HepG2 (cell line): ENCODE results near the gene THADA. TPM values are rescaled to one million over a fixed set of nuclear protein-coding genes. Genes with fewer than 3 reads are reported as not detected.
A peak's percentile ranks its signal among the peaks of the same experiment; 100 is the strongest.

Source experiments
- ATAC-seq: fragments of 200-7000 bp; cut with Tn5 transposase; 3 replicates; pipeline ENCODE4 v1.9.1; 2020; ENCODE audit warnings: mild to moderate bottlenecking, moderate library complexity
- BruUV-seq: library from RNA; stranded (reverse); fragments of 400-500 nt; replicated peaks from 2 replicates; lab custom pipeline; 2021; lab: Mats Ljungman, UMichigan
- CTCF ChIA-PET: fragments of 300-600 bp; formaldehyde crosslinking; extraction: SDS; loops from one replicate; lab custom pipeline; 2021; ENCODE audit warnings: low total read pairs, inconsistent platforms, low intra/inter-chr PET ratio; lab: Yijun Ruan, JAX
- POLR2A ChIA-PET: fragments of 350-600 bp; sonication (Branson Sonifier 250); formaldehyde crosslinking; loops from one replicate; lab custom pipeline; 2020; ENCODE audit warnings: antibody characterized with exemption, inconsistent platforms; lab: Yijun Ruan, JAX
- DNase-seq: peaks from one replicate; pipeline ENCODE4 v3.0.0-alpha.2; 2015; ENCODE audit warnings: low spot score
- FAIRE-seq: peaks from 3 replicates; lab custom pipeline; 2011; peaks lifted over from hg19 to GRCh38; lab: Jason Lieb, UNC
- H2AFZ ChIP-seq: one replicate; pipeline ENCODE4 v1.6.1; 2011; ENCODE audit warnings: low read length, inconsistent platforms
- H3K27ac ChIP-seq: fragments of 300-600 bp; 3 replicates; pipeline ENCODE4 v1.8.0; 2011; ENCODE audit warnings: mixed run types, mild to moderate bottlenecking, mixed read lengths, low read length, inconsistent platforms; ENCODE audit not compliant: insufficient read depth; ENCODE audit errors: extremely low read length
- H3K27me3 ChIP-seq, 2 experiments: fragments of 200-600 bp in 1 of 2; 2 replicates in 1 of 2; 3 replicates in 1 of 2; pipeline versions ENCODE4 v1.6.0 to v1.8.0; 2011; ENCODE audit warnings: low read length in 2 of 2, mild to moderate bottlenecking in 2 of 2, moderate library complexity in 2 of 2, inconsistent platforms in 1 of 2; ENCODE audit not compliant: insufficient read depth in 2 of 2, control insufficient read depth in 1 of 2
- H3K36me3 ChIP-seq, 2 experiments: fragments of 200-600 bp in 1 of 2; replicated peaks in 1 of 2; 2 replicates in 1 of 2; 3 replicates in 1 of 2; pipeline versions ENCODE4 v1.5.1 to v1.8.0; 2011; ENCODE audit warnings: low read length in 2 of 2, inconsistent platforms in 1 of 2; ENCODE audit not compliant: insufficient read depth in 2 of 2, control insufficient read depth in 1 of 2
- H3K4me1 ChIP-seq: 2 replicates; pipeline ENCODE4 v1.5.1; 2012; ENCODE audit warnings: low read length, inconsistent platforms; ENCODE audit not compliant: insufficient read depth
- H3K4me2 ChIP-seq: 2 replicates; pipeline ENCODE4 v1.6.0; 2011; ENCODE audit warnings: low read depth, low read length, inconsistent platforms
- H3K4me3 ChIP-seq, 3 experiments: fragments of 200-600 bp in 1 of 3; sonication (generic), shearing (Covaris generic) in 1 of 3; replicated peaks in 1 of 3; 2 replicates each; pipeline ENCODE4 v1.5.1; 2011 to 2016; ENCODE audit warnings: low read length in 3 of 3, inconsistent platforms in 2 of 3, low read depth in 2 of 3, mild to moderate bottlenecking in 2 of 3, control low read depth in 1 of 3, mixed read lengths in 1 of 3; ENCODE audit not compliant: insufficient read depth in 1 of 3
- H3K79me2 ChIP-seq: one replicate; pipeline ENCODE4 v1.6.1; 2011; ENCODE audit warnings: low read length, inconsistent platforms; ENCODE audit not compliant: insufficient read depth
- H3K9ac ChIP-seq: 2 replicates; pipeline ENCODE4 v1.6.0; 2011; ENCODE audit warnings: mild to moderate bottlenecking, low read depth, low read length, inconsistent platforms; ENCODE audit not compliant: insufficient read depth
- H3K9me3 ChIP-seq: 2 replicates; pipeline ENCODE4 v1.5.1; 2012; ENCODE audit warnings: mild to moderate bottlenecking, low read length
- H4K20me1 ChIP-seq: 2 replicates; pipeline ENCODE4 v1.6.0; 2011; ENCODE audit warnings: inconsistent platforms, mild to moderate bottlenecking, low read length, moderate library complexity; ENCODE audit not compliant: insufficient read depth
- ATM ChIP-seq: fragments of 450-650 bp; IDR thresholded peaks from 2 replicates; pipeline ENCODE4 v1.7.1; 2017; ENCODE audit warnings: mild to moderate bottlenecking, borderline replicate concordance
- MAFF ChIP-seq: IDR thresholded peaks from 2 replicates; pipeline ENCODE4 v1.6.1; 2011; ENCODE audit warnings: low read depth, low read length, improper control_type of control experiment
- MAFK ChIP-seq, 2 experiments: IDR thresholded peaks in 1 of 2; conservative IDR thresholded peaks in 1 of 2; 2 replicates each; pipeline ENCODE4 v1.6.1; 2011; ENCODE audit warnings: improper control_type of control experiment in 2 of 2, low read length in 2 of 2
- MLXIP ChIP-seq: sonication (generic); formaldehyde crosslinking; IDR thresholded peaks from 2 replicates; pipeline ENCODE4 v1.9.0; 2021; ENCODE audit warnings: missing genetic modification reagents, borderline replicate concordance
- NFE2 ChIP-seq: sonication (generic); formaldehyde crosslinking; IDR thresholded peaks from 2 replicates; pipeline ENCODE4 v1.4.0; 2020; ENCODE audit warnings: missing genetic modification reagents
- NFKB2 ChIP-seq: sonication (generic); formaldehyde crosslinking; IDR thresholded peaks from 2 replicates; pipeline ENCODE4 v1.4.0; 2020; ENCODE audit warnings: missing genetic modification reagents, borderline replicate concordance
- NRL ChIP-seq: sonication (generic); formaldehyde crosslinking; IDR thresholded peaks from 2 replicates; pipeline ENCODE4 v1.5.0; 2020; ENCODE audit warnings: missing genetic modification reagents, mild to moderate bottlenecking, moderate library complexity, borderline replicate concordance
- SALL2 ChIP-seq: sonication (generic); formaldehyde crosslinking; IDR thresholded peaks from 2 replicates; pipeline ENCODE4 v1.8.1; 2023; ENCODE audit warnings: mild to moderate bottlenecking, missing genetic modification reagents, inconsistent platforms
- ZBTB21 ChIP-seq: sonication (generic); formaldehyde crosslinking; IDR thresholded peaks from 2 replicates; pipeline ENCODE4 v1.4.0; 2020; ENCODE audit warnings: missing genetic modification reagents
- ZNF180 ChIP-seq: sonication (generic); formaldehyde crosslinking; IDR thresholded peaks from 2 replicates; pipeline ENCODE4 v1.4.0; 2020; ENCODE audit warnings: low read depth, missing genetic modification reagents, borderline replicate concordance
- ZNF225 ChIP-seq: sonication (generic); formaldehyde crosslinking; IDR thresholded peaks from 2 replicates; pipeline ENCODE4 v1.4.0; 2020; ENCODE audit warnings: mild to moderate bottlenecking, missing genetic modification reagents
- ZNF460 ChIP-seq: sonication (generic); formaldehyde crosslinking; IDR thresholded peaks from 2 replicates; pipeline ENCODE4 v1.5.1; 2020; ENCODE audit warnings: missing genetic modification reagents, mild to moderate bottlenecking, borderline replicate concordance
- ZNF703 ChIP-seq: sonication (generic); formaldehyde crosslinking; IDR thresholded peaks from 2 replicates; pipeline ENCODE4 v1.5.1; 2020; ENCODE audit warnings: missing genetic modification reagents, mild to moderate bottlenecking, moderate library complexity, borderline replicate concordance
- ZNF782 ChIP-seq: sonication (generic); formaldehyde crosslinking; IDR thresholded peaks from 2 replicates; pipeline ENCODE4 v1.4.0; 2020; ENCODE audit warnings: missing genetic modification reagents, mild to moderate bottlenecking, borderline replicate concordance
- WGBS: methylation state at CpG from one replicate; pipeline ENCODE4 v1.1.6; 2017; ENCODE audit warnings: low lambda C conversion rate; 5-methylcytosine and 5-hydroxymethylcytosine counted together
- in situ Hi-C: cut with HindIII; loops from 2 replicates; pipeline ENCODE4 v1.10.0; 2017; ENCODE audit warnings: low pct_unique_long_range_greater_than_20kb; ENCODE audit not compliant: extremely low pct_ligation_motif_present
- intact Hi-C: fragments of 100-400 bp; cut with micrococcal nuclease; formaldehyde crosslinking; loops from one replicate; pipeline ENCODE4 v1.10.0; 2022; ENCODE audit not compliant: unreplicated experiment
- polyA plus RNA-seq, 8 experiments: library from polyadenylated mRNA; depleted of rRNA in 3 of 8; stranded (reverse) in 7 of 8; unstranded in 1 of 8; fragments of >200 nt; fragmentation: Illumina TruSeq in 4 of 8; extraction: Trizol in 4 of 8; gene quantifications; 2 replicates each; pipeline versions ENCODE4 v1.2.1 to v1.2.3, GENCODE V29; 2011 to 2016; ENCODE audit warnings: low read depth in 4 of 8, missing spikeins in 1 of 8, mixed read lengths in 1 of 8; ENCODE audit not compliant: insufficient read depth in 1 of 8
- total RNA-seq, 5 experiments: library from RNA; depleted of rRNA; stranded (reverse); fragments of >200 nt; fragmentation: Illumina TruSeq; extraction: Trizol; gene quantifications; 2 replicates each; pipeline ENCODE4 v1.2.3, GENCODE V29; 2016; ENCODE audit warnings: low read depth in 1 of 5
- TF ChIP-seq, protein P1 (sequence below): IDR thresholded peaks from 2 replicates; pipeline ENCODE4 v1.6.1; 2018; ENCODE audit warnings: missing genetic modification reagents

THADA gene
- total and polyA plus RNA-seq, 2 of the 13 experiments (the other 11 are each of a cell fraction or from before 2014, with no cell fraction given) = 12.7 to 21.7 TPM

DNA sequence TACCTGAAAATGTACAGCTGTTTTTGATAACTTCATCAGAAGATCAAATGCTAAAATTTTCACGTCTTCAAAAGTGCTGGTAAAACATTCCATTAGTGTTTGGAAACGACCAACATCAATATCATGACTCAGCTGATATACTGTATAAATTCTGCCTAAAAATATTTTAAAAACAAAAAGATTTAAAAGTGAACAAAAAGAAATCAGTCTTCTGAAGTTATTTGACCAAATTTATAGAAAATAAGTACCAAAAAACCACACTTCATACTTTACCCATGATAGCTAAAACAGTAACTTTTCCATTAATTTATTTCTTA, 35.6 kb downstream of the THADA start:
- Histone ChIP-seq H3K4me1 (no peaks in the 10 kb centered on the region), H3K4me3 (no peak overlapping the region), H3K9me3 (no peaks in the 10 kb centered on the region), H3K9ac (no peak overlapping the region), H4K20me1 (no peaks in the 10 kb centered on the region), H3K27ac (no peak overlapping the region), H3K4me2 (no peak overlapping the region), H3K27me3 (no peaks in the 10 kb centered on the region), H3K36me3 (peaks cover 10 to 36% of the 10 kb centered on the region in 2 experiments), H3K79me2 (no peaks in the 10 kb centered on the region), H2AFZ (no peak overlapping the region)
- intact Hi-C loops = no loop called here
- BruUV-seq = no TSS peak
- DNase-seq (no peak), FAIRE-seq (no peak), ATAC-seq (no peak)
- ChIA-PET CTCF (no interaction called here), POLR2A (no interaction called here)
- 91% methylated on average over 2 of the region's 2 CpGs for WGBS
- TF ChIP-seq MAFK (conservative IDR thresholded peaks at IDR 0.05 in 1 of 2, IDR thresholded peaks at IDR 0.05 in 1 of 2; ENCODE audit: low read length in 2 of 2) (peak; percentile 19 to 55; a peak in 3 of 4 replicates), NFE2 (CRISPR knock-in tag) (no peak), ATM (no peak), SALL2 (CRISPR knock-in tag) (no peak), MAFF (peak; percentile 20; the same call in 1 of the 2 replicates)
- TF ChIP-seq, protein P1, sequence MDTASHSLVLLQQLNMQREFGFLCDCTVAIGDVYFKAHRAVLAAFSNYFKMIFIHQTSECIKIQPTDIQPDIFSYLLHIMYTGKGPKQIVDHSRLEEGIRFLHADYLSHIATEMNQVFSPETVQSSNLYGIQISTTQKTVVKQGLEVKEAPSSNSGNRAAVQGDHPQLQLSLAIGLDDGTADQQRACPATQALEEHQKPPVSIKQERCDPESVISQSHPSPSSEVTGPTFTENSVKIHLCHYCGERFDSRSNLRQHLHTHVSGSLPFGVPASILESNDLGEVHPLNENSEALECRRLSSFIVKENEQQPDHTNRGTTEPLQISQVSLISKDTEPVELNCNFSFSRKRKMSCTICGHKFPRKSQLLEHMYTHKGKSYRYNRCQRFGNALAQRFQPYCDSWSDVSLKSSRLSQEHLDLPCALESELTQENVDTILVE (CRISPR knock-in tag) = no peak
- in situ Hi-C loops = no loop called here

GRCh38 chr2:43559391-43560230, 36.2 kb downstream of the THADA start:
- H3K4me3 ChIP-seq = no peak overlapping the region
- no peak overlapping the region for H3K4me2 ChIP-seq
- H2AFZ ChIP-seq = no peak overlapping the region
- ChIA-PET CTCF (no interaction called here), POLR2A (no interaction called here)
- ATAC-seq (no peak), DNase-seq (no peak), FAIRE-seq (no peak)
- intact Hi-C loops (no loop called here), in situ Hi-C loops (no loop called here)
- H3K9ac ChIP-seq = no peak overlapping the region
- no peaks in the 10 kb centered on the region for H4K20me1 ChIP-seq
- H3K4me1 ChIP-seq = no peaks in the 10 kb centered on the region
- H3K79me2 ChIP-seq = no peaks in the 10 kb centered on the region
- no peaks in the 10 kb centered on the region for H3K27me3 ChIP-seq
- H3K9me3 ChIP-seq = no peaks in the 10 kb centered on the region
- WGBS = 86% methylated on average over 4 of the region's 4 CpGs
- peaks cover 10 to 33% of the 10 kb centered on the region in 2 experiments for H3K36me3 ChIP-seq
- no peak overlapping the region for H3K27ac ChIP-seq
- no TSS peak for BruUV-seq
- TF ChIP-seq NRL (CRISPR knock-in tag) (no peak), MAFK (conservative IDR thresholded peaks at IDR 0.05 in 1 of 2, IDR thresholded peaks at IDR 0.05 in 1 of 2; ENCODE audit: low read length in 2 of 2) (no peak), ZBTB21 (CRISPR knock-in tag) (no peak), ZNF225 (CRISPR knock-in tag) (no peak), MLXIP (CRISPR knock-in tag) (no peak), ZNF703 (CRISPR knock-in tag) (no peak), ZNF782 (CRISPR knock-in tag) (no peak), NFKB2 (CRISPR knock-in tag) (no peak), ZNF180 (CRISPR knock-in tag) (no peak), ZNF460 (CRISPR knock-in tag) (no peak)
